A549 (cell line): Measurements from ENCODE around the gene VWA8. TPM values are rescaled to one million over a fixed set of nuclear protein-coding genes. Genes with fewer than 3 reads are reported as not detected.
A peak's percentile ranks its signal among the peaks of the same experiment; 100 is the strongest.
"Not testable (repeated sequence)": the region's sequence is repeated elsewhere in the genome, so short reads cannot be mapped to it uniquely, and the experiment has no call there.

Experiments used
- ATAC-seq, 2 experiments: fragments of 200-7000 bp in 1 of 2; fragments of >200 bp in 1 of 2; cut with Nextera tagmentation in 1 of 2; cut with Tn5 transposase in 1 of 2; 3 replicates each; pipeline versions ENCODE4 v1.8.0 to v1.9.1; 2018 to 2020; ENCODE audit warnings: mild to moderate bottlenecking in 1 of 2, moderate library complexity in 1 of 2
- CTCF ChIA-PET: fragments of 300-600 bp; sonication (Branson Sonifier 250); formaldehyde crosslinking; extraction: SDS; loops from one replicate; lab custom pipeline; 2021; ENCODE audit warnings: antibody characterized with exemption, inconsistent platforms; lab: Yijun Ruan, JAX
- POLR2A ChIA-PET: fragments of 350-600 bp; formaldehyde crosslinking; extraction: SDS; loops from one replicate; lab custom pipeline; 2021; ENCODE audit warnings: antibody characterized with exemption, inconsistent platforms; lab: Yijun Ruan, JAX
- DNase-seq, 2 experiments: peaks; one replicate each; pipeline versions ENCODE4 v3.0.0 to v3.0.0-alpha.2; 2011 to 2016; ENCODE audit warnings: low read depth in 1 of 2, low spot score in 1 of 2
- FAIRE-seq: peaks from 2 replicates; lab custom pipeline; 2011; peaks lifted over from hg19 to GRCh38; lab: Jason Lieb, UNC
- H3K27ac ChIP-seq, 2 experiments: fragments of >200 bp; sonication (Bioruptor Twin); formaldehyde crosslinking; 3 replicates each; pipeline ENCODE4 v1.5.1; 2016 to 2017
- H3K4me1 ChIP-seq: fragments of >200 bp; sonication (Bioruptor Twin); formaldehyde crosslinking; 3 replicates; pipeline ENCODE4 v1.6.1; 2016
- H3K4me2 ChIP-seq: fragments of >200 bp; sonication (Bioruptor Twin); formaldehyde crosslinking; 3 replicates; pipeline ENCODE4 v1.6.1; 2016
- H3K4me3 ChIP-seq: fragments of >200 bp; sonication (Bioruptor Twin); formaldehyde crosslinking; 3 replicates; pipeline ENCODE4 v1.5.1; 2016
- H3K9me3 ChIP-seq: fragments of >200 bp; sonication (Bioruptor Twin); formaldehyde crosslinking; 3 replicates; pipeline ENCODE4 v1.6.1; 2016
- BHLHE40 ChIP-seq: IDR thresholded peaks from 2 replicates; pipeline ENCODE4 v1.6.1; 2012; ENCODE audit warnings: low read depth, low read length, inconsistent platforms
- EHF ChIP-seq: fragments of 250-450 bp; sonication (Bioruptor Pico); IDR thresholded peaks from 2 replicates; pipeline ENCODE4 v1.5.0; 2020; ENCODE audit warnings: mild to moderate bottlenecking
- EP300 ChIP-seq, 2 experiments: fragments of >200 bp; sonication (Bioruptor Twin); formaldehyde crosslinking; IDR thresholded peaks; 2 replicates in 1 of 2; 3 replicates in 1 of 2; pipeline ENCODE4 v1.6.1; 2016 to 2017
- FOSL2 ChIP-seq, 2 experiments: fragments of 450-650 bp in 1 of 2; fragments of >200 bp in 1 of 2; sonication (Bioruptor Twin) in 1 of 2; formaldehyde crosslinking; IDR thresholded peaks; 2 replicates each; pipeline versions ENCODE4 v1.5.0 to v1.6.1; 2016 to 2020; ENCODE audit warnings: mild to moderate bottlenecking in 1 of 2, moderate library complexity in 1 of 2
- FOXS1 ChIP-seq: fragments of 250-450 bp; sonication (Bioruptor Pico); IDR thresholded peaks from 2 replicates; pipeline ENCODE4 v1.5.0; 2020; ENCODE audit warnings: mild to moderate bottlenecking, moderate library complexity
- GATA3 ChIP-seq: IDR thresholded peaks from 2 replicates; pipeline ENCODE4 v1.6.1; 2012; ENCODE audit warnings: borderline replicate concordance
- JUN ChIP-seq, 2 experiments: fragments of >200 bp; sonication (Bioruptor Twin); formaldehyde crosslinking; IDR thresholded peaks; 2 replicates in 1 of 2; 3 replicates in 1 of 2; pipeline ENCODE4 v1.6.1; 2016 to 2017
- JUNB ChIP-seq: fragments of >200 bp; sonication (Bioruptor Twin); formaldehyde crosslinking; IDR thresholded peaks from 2 replicates; pipeline ENCODE4 v1.6.1; 2016
- NR3C1 ChIP-seq: fragments of >200 bp; sonication (Bioruptor Twin); formaldehyde crosslinking; IDR thresholded peaks from 3 replicates; pipeline ENCODE4 v1.6.1; 2017
- RAD21 ChIP-seq, 2 experiments: fragments of >200 bp in 1 of 2; sonication (Bioruptor Twin) in 1 of 2; formaldehyde crosslinking in 1 of 2; IDR thresholded peaks in 1 of 2; conservative IDR thresholded peaks in 1 of 2; 2 replicates in 1 of 2; 3 replicates in 1 of 2; pipeline ENCODE4 v1.6.1; 2012 to 2018; ENCODE audit warnings: inconsistent platforms in 1 of 2
- SREBF2 ChIP-seq: fragments of 450-650 bp; IDR thresholded peaks from 2 replicates; pipeline ENCODE4 v1.6.1; 2014; ENCODE audit warnings: mild to moderate bottlenecking, moderate library complexity
- TFCP2L1 ChIP-seq: fragments of 250-450 bp; sonication (Bioruptor Pico); IDR thresholded peaks from 2 replicates; pipeline ENCODE4 v1.5.0; 2021; ENCODE audit warnings: mild to moderate bottlenecking
- ZSCAN20 ChIP-seq: fragments of 250-450 bp; sonication (Bioruptor Pico); IDR thresholded peaks from 2 replicates; pipeline ENCODE4 v1.8.0; 2022; ENCODE audit warnings: mild to moderate bottlenecking, moderate library complexity
- WGBS: methylation state at CpG from one replicate; pipeline ENCODE4 v1.1.6; 2017; ENCODE audit errors: missing lambda C conversion rate; 5-methylcytosine and 5-hydroxymethylcytosine counted together
- polyA plus RNA-seq, 4 experiments: library from polyadenylated mRNA; depleted of rRNA in 3 of 4; stranded (reverse); fragments of >200 nt; fragmentation: RNase III in 1 of 4; extraction: RNeasy Plus Mini Kit Qiagen cat#74134 plus additional on column Dnase treatment in 1 of 4; gene quantifications; 2 replicates in 3 of 4; 3 replicates in 1 of 4; pipeline ENCODE4 v1.2.3, GENCODE V29; 2011 to 2017
- TF ChIP-seq, protein P1 (sequence below): fragments of 150-350 bp; IDR thresholded peaks from 2 replicates; pipeline ENCODE4 v1.6.1; 2014; ENCODE audit warnings: low read depth, mild to moderate bottlenecking, low read length
- TF ChIP-seq, protein P2 (sequence below): fragments of 450-650 bp; IDR thresholded peaks from 2 replicates; pipeline ENCODE4 v1.6.1; 2014; ENCODE audit warnings: antibody characterized with exemption
- TF ChIP-seq, protein P3 (sequence below): fragments of >200 bp; sonication (Bioruptor Twin); formaldehyde crosslinking; IDR thresholded peaks from 3 replicates; pipeline ENCODE4 v1.6.1; 2016

The VWA8 gene
- polyA plus RNA-seq, 2 of the 4 experiments (the other 2 are of a cell fraction) = 6.4 to 15.3 TPM

DNA sequence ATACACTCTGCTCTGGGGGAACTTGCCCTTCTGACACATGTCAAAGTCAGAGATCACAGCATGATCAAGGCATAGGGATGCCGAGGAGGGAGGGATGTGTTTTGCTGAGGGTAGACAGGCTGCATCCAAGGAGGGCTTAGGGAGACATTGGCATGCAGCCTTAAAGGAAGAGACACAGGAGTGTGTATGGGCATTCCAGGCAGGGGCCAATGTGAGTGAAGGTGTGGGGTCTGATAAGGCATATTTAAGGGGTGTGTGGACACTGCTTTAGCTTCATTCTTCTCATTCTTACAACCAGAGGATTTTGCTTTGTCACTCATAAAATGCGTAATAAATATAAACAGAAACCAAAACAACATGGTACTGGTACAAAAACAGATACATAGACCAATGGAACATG lies 310.2 kb downstream of the VWA8 start:
- CTCF ChIA-PET = interaction anchor here (0.6 to 1.7 kb wide), 4 partner anchors 18 to 222 kb away, joined by 3 to 5 read pairs (median 3); no protein-coding TSS in a partner anchor

DNA sequence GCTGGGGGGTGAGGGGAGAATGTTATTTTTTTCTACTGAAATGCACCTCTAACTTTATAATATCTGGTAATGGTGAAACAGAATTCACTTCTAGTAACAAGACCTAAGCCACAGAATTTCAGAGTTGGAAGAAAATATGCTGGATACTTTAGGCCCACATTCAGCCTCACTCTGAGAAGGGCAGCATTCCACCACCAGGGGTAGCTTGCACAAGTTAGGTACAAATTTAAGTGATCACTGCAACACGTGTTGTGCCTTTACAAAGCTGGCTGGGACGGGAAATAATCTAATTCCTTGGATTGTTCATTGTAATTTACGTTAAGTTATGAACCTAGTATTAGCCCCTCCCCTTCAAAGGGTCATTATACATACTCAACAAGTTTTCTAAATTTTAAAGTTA lies 311.2 kb downstream of the VWA8 start:
- Histone ChIP-seq H3K4me1 (peaks cover 68% of the 10 kb centered on the region), H3K4me2 (no peak overlapping the region), H3K9me3 (no peaks in the 10 kb centered on the region), H3K4me3 (no peak overlapping the region), H3K27ac (peak overlapping the region; percentile 61 to 73; a peak in 4 of 6 replicates)
- FAIRE-seq (no peak), DNase-seq (peak in 1 of 2 experiments; percentile 22), ATAC-seq (no peak)
- POLR2A ChIA-PET = no interaction called here
- TF ChIP-seq ZSCAN20 (CRISPR knock-in tag) (no peak), GATA3 (no peak), RAD21 (conservative IDR thresholded peaks at IDR 0.05 in 1 of 2, IDR thresholded peaks at IDR 0.05 in 1 of 2) (0 out of 5 replicates have a peak, but pooled peaks of 1 of the 2 experiments have one; percentile 6), NR3C1 (no peak)
- CTCF ChIA-PET = interaction anchor here (1.7 kb wide), 1 partner anchor 221 kb away, joined by 5 read pairs; no protein-coding TSS in a partner anchor
- 84% methylated on average over 3 of the region's 3 CpGs for WGBS

More for the DNA sequence above, 310.2 kb downstream of the VWA8 start:
- Histone ChIP-seq H3K4me3 (no peak overlapping the region), H3K9me3 (no peaks in the 10 kb centered on the region), H3K4me2 (no peak overlapping the region), H3K27ac (peak overlapping the region; percentile 11 to 53; a peak in 3 of 6 replicates), H3K4me1 (peaks cover 57% of the 10 kb centered on the region)
- POLR2A ChIA-PET = no interaction called here
- 98% methylated on average over 2 of the region's 2 CpGs for WGBS
- FAIRE-seq (no peak), ATAC-seq (peak in 1 of 2 experiments; percentile 17; a peak in 1 of 6 replicates), DNase-seq (no peak)
- TF ChIP-seq, protein P1, sequence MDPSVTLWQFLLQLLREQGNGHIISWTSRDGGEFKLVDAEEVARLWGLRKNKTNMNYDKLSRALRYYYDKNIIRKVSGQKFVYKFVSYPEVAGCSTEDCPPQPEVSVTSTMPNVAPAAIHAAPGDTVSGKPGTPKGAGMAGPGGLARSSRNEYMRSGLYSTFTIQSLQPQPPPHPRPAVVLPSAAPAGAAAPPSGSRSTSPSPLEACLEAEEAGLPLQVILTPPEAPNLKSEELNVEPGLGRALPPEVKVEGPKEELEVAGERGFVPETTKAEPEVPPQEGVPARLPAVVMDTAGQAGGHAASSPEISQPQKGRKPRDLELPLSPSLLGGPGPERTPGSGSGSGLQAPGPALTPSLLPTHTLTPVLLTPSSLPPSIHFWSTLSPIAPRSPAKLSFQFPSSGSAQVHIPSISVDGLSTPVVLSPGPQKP = no peak
- TF ChIP-seq SREBF2 (no peak), TFCP2L1 (CRISPR knock-in tag) (no peak)

DNA sequence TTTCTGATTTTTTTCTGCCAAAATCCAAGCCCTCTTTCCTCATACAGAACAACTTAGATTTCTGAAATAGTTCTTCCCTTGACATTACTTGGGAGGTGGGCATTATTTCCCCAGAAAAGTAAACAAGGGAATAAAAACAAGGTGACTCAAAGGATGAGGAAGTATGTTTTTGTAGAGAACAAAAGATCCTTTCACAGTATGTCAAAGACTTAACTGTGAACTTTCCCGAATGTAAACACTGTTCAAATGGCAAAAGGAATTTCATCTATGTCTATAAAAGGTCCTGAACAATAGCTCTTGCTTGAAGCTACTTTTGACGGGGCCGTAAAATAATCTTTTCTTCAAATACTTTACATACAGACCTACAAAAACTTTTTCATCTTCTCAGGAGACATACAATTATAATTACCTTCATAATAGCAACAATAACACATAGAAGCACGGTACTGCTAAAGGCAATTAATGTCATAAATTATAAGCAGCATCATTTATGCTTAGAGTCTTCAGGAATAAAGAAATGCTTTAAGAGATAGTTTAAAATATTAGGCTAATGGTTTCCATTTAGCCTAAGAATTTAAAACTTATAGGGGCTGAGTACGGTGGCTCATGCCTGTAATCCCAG lies 312.5 kb downstream of the VWA8 start:
- no peak overlapping the region for H3K4me3 ChIP-seq
- CTCF ChIA-PET = interaction anchor here (1.2 to 1.3 kb wide), 2 partner anchors 10 to 115 kb away, joined by 3 read pairs; no protein-coding TSS in a partner anchor
- peak; percentile 80 to 92 for ATAC-seq
- TF ChIP-seq FOSL2 (IDR thresholded peaks at IDR 0.05) = 0 out of 2 replicates have a peak, but pooled peaks have one; percentile 19
- TF ChIP-seq FOSL2 (CRISPR knock-in tag; IDR thresholded peaks at IDR 0.05) = peak; percentile 76
- TF ChIP-seq, protein P2, sequence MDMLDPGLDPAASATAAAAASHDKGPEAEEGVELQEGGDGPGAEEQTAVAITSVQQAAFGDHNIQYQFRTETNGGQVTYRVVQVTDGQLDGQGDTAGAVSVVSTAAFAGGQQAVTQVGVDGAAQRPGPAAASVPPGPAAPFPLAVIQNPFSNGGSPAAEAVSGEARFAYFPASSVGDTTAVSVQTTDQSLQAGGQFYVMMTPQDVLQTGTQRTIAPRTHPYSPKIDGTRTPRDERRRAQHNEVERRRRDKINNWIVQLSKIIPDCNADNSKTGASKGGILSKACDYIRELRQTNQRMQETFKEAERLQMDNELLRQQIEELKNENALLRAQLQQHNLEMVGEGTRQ = no peak
- TF ChIP-seq, protein P3, sequence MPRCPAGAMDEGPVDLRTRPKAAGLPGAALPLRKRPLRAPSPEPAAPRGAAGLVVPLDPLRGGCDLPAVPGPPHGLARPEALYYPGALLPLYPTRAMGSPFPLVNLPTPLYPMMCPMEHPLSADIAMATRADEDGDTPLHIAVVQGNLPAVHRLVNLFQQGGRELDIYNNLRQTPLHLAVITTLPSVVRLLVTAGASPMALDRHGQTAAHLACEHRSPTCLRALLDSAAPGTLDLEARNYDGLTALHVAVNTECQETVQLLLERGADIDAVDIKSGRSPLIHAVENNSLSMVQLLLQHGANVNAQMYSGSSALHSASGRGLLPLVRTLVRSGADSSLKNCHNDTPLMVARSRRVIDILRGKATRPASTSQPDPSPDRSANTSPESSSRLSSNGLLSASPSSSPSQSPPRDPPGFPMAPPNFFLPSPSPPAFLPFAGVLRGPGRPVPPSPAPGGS = 0 out of 3 replicates have a peak, but pooled peaks have one; percentile 29
- TF ChIP-seq BHLHE40 = no peak
- peak; percentile 56; the same call in 1 of the 2 replicates for TF ChIP-seq FOXS1
- TF ChIP-seq JUN (IDR thresholded peaks at IDR 0.05) = peak in 1 of 2 experiments; percentile 29; a peak in 2 of 5 replicates
- peak; percentile 65; the same call in 1 of the 2 replicates for TF ChIP-seq GATA3
- peak; percentile 53 to 54; a peak in 2 of 5 replicates for TF ChIP-seq EP300 (IDR thresholded peaks at IDR 0.05)
- no peak for TF ChIP-seq EHF (CRISPR knock-in tag)
- TF ChIP-seq JUNB = peak; percentile 55; the same call in 1 of the 2 replicates
- TF ChIP-seq, all 56 proteins: peak for 7
- DNase-seq (peak; percentile 20 to 82), FAIRE-seq (peak; percentile 43)
- Histone ChIP-seq H3K9me3 (no peaks in the 10 kb centered on the region), H3K4me1 (peaks cover 70% of the 10 kb centered on the region), H3K27ac (peak overlapping the region; percentile 73 to 79), H3K4me2 (peak overlapping the region; percentile 68)
- POLR2A ChIA-PET = no interaction called here
- WGBS = 14% methylated on average over 5 of the region's 5 CpGs

DNA sequence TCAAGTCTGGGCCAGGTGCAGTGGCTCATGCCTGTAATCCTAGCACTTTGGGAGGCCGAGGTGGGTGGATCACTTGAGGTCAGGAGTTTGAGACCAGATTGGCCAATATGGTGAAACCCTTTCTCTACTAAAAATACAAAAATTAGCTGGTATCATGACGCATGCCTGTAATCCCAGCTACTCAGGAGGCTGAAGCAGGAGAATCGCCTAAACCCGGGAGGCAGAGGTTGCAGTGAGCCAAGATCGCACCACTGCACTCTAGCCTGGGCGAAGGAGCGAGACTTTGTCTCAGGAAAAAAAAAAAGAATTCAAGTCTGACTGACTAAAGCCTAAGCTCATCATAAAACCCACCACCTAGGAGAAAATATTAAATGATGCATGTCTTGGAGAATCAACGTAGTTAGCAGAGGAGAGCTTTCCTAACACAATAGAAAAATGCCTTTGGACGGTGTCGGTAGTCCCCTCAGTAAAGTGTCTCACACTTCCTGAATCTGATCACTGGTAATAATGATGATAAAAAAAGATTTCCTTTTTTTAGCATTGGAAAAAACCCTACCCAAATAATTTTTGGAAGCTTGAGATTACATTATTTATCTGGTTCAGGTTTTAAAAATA lies 313.1 kb downstream of the VWA8 start:
- ATAC-seq = peak in 1 of 2 experiments; percentile 44; a peak in 3 of 6 replicates
- H3K9me3 ChIP-seq, POLR2A ChIA-PET, DNase-seq, H3K4me3 ChIP-seq, FAIRE-seq: not testable (repeated sequence)
- CTCF ChIA-PET = interaction anchor here (0.8 to 1.4 kb wide), 4 partner anchors 11 to 114 kb away, joined by 3 read pairs; no protein-coding TSS in a partner anchor
- peaks cover 70% of the 10 kb centered on the region for H3K4me1 ChIP-seq
- H3K4me2 ChIP-seq = peak overlapping the region; percentile 68
- WGBS = 69% methylated on average over 10 of the region's 10 CpGs
- H3K27ac ChIP-seq = peak overlapping the region; percentile 69 to 79
